Lower lobe of right lung (tissue), 2 donors: ENCODE data around the gene ACTG2. TPM values are rescaled to one million over a fixed set of nuclear protein-coding genes. Genes with fewer than 3 reads are reported as not detected.

Experiments
- ATAC-seq, 2 donors: fragments of 200-7000 bp; cut with Tn5 transposase; one replicate each; pipeline ENCODE4 v1.9.1; 2020 to 2022; ENCODE audit warnings: mild to moderate bottlenecking in 2 of 2, moderate library complexity in 2 of 2
- DNase-seq: peaks from one replicate; pipeline ENCODE4 v3.0.0-alpha.2; 2020
- H3K27ac ChIP-seq: fragments of 200-600 bp; one replicate; pipeline ENCODE4 v1.8.0; 2022
- H3K27me3 ChIP-seq: fragments of 200-600 bp; one replicate; pipeline ENCODE4 v1.8.0; 2022; ENCODE audit warnings: low read depth
- H3K36me3 ChIP-seq: fragments of 200-600 bp; one replicate; pipeline ENCODE4 v1.8.0; 2022; ENCODE audit warnings: mild to moderate bottlenecking
- H3K4me1 ChIP-seq: fragments of 200-600 bp; one replicate; pipeline ENCODE4 v1.8.0; 2022
- H3K4me3 ChIP-seq: fragments of 200-600 bp; one replicate; pipeline ENCODE4 v1.8.0; 2022; ENCODE audit warnings: mild to moderate bottlenecking
- H3K9me3 ChIP-seq: fragments of 200-600 bp; one replicate; pipeline ENCODE4 v1.8.0; 2022
- intact Hi-C: fragments of 100-400 bp; cut with DNase I; formaldehyde crosslinking; loops from one replicate; pipeline ENCODE4 v1.11.0; 2022
- total RNA-seq: library from RNA; stranded (reverse); fragmentation: NEBNext Ultra II Directional; extraction: Animal tissue kit (Norgen Biotek cat#: 25700); gene quantifications from one replicate; pipeline ENCODE4 v1.2.1, GENCODE V29; 2021
- TF ChIP-seq, protein P1 (sequence below): fragments of 200-600 bp; IDR thresholded peaks from one replicate; pipeline ENCODE4 v1.8.0; 2022; ENCODE audit warnings: antibody characterized with exemption, mild to moderate bottlenecking
- donor health status: DM: no; HTN: yes; CAD: no; lungs with severe emphysema.

The ACTG2 gene
- total RNA-seq, 1 donor from 2014 or later = 22.2 TPM

DNA sequence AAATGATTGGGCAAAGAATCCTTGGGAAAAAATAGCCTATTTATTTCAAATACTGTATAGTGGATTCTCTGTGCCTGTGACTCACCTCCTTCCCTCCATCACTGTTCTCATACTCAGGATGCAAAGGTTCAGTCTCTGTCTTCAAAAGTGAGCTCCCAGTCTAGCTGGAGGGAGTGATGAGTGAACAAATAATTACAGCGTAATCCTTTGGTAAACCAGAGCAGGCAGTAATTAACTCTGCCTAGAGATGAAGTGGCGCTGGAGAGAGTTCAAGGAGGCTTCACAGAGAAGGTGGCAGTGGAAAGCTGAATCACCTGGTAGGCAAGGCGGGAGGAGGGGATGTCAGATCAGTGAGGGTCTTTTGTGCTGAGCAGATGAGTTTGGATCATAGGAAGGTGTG, 40.4 kb downstream of the ACTG2 start:
- no peak overlapping the region for H3K4me3 ChIP-seq
- no peak overlapping the region for H3K27ac ChIP-seq
- H3K9me3 ChIP-seq = no peaks in the 10 kb centered on the region
- TF ChIP-seq, protein P1, sequence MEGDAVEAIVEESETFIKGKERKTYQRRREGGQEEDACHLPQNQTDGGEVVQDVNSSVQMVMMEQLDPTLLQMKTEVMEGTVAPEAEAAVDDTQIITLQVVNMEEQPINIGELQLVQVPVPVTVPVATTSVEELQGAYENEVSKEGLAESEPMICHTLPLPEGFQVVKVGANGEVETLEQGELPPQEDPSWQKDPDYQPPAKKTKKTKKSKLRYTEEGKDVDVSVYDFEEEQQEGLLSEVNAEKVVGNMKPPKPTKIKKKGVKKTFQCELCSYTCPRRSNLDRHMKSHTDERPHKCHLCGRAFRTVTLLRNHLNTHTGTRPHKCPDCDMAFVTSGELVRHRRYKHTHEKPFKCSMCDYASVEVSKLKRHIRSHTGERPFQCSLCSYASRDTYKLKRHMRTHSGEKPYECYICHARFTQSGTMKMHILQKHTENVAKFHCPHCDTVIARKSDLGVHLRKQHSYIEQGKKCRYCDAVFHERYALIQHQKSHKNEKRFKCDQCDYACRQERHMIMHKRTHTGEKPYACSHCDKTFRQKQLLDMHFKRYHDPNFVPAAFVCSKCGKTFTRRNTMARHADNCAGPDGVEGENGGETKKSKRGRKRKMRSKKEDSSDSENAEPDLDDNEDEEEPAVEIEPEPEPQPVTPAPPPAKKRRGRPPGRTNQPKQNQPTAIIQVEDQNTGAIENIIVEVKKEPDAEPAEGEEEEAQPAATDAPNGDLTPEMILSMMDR = no peak
- no peak for DNase-seq
- no peaks in the 10 kb centered on the region for H3K27me3 ChIP-seq
- H3K4me1 ChIP-seq = peaks cover 35% of the 10 kb centered on the region
- intact Hi-C loops = no loop called here
- ATAC-seq = peak; percentile 41 to 48
- H3K36me3 ChIP-seq = peaks cover 39% of the 10 kb centered on the region

DNA sequence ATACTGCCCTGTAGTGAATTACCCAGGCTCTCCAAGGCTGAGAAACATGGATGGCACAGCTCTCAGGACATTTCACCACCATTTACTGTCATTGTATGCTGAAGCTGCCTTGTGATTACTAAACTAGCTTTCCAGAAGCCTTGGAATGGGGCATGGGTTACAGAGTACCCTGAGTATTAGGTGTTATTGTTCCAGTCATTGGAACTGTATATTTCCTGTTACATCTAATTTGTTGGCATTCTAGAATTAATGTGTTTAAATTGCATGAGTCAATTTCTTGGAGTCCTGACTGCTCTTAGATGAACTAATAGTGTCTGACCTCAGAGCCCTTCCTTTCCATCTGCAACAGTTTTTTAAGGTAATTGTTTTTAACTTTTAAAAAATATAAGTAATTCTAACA, 42.8 kb downstream of the ACTG2 start:
- Histone ChIP-seq H3K36me3 (peaks cover 46% of the 10 kb centered on the region), H3K27ac (no peak overlapping the region), H3K4me3 (no peak overlapping the region), H3K9me3 (no peaks in the 10 kb centered on the region), H3K27me3 (no peaks in the 10 kb centered on the region), H3K4me1 (peaks cover 20% of the 10 kb centered on the region)
- intact Hi-C loops = no loop called here
- TF ChIP-seq, protein P1 = no peak
- DNase-seq = no peak
- ATAC-seq = no peak

DNA sequence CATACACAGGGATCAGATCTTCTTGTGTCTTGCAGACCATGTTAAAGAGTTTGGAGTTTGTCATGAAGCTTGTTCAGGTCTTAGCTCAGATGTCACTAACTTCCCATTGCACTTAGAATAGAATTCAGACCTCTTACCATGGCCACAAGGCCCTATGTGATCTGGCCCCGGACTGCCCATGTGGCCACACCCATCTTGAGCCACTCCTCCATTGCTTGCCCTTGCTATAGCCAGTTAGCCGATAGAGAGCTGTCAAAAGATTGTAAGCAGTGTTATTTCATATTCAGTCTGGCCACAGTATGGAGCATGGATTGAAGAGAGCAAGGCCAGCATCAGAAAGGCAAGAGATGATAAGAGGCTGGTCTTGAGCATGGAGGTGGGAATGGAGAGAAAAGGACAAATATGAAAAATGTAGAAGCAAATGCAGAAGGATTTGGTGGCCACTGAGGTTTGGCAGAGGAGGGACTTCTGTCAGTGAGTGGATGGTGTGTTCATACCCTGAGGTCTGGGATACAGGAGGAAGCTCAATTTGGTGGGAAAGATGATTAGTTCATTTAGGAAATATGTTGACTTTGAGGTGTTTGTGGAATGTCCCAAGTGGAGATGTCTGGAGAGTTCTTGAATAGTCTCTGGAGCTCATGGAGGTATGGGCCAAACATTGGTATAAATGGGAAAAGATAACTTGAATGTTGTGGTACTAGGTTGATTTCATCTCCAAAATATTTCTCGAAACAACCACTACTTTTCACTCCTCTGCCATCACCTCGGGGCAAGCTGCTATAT, 44.5 kb downstream of the ACTG2 start:
- Histone ChIP-seq H3K9me3 (no peaks in the 10 kb centered on the region), H3K4me1 (peaks cover 10% of the 10 kb centered on the region), H3K27ac (no peak overlapping the region), H3K27me3 (no peaks in the 10 kb centered on the region), H3K4me3 (no peak overlapping the region), H3K36me3 (peaks cover 51% of the 10 kb centered on the region)
- no peak for DNase-seq
- ATAC-seq = peak in 1 of 2 donors; percentile 6
- intact Hi-C loops = no loop called here
- TF ChIP-seq, protein P1 = no peak

DNA sequence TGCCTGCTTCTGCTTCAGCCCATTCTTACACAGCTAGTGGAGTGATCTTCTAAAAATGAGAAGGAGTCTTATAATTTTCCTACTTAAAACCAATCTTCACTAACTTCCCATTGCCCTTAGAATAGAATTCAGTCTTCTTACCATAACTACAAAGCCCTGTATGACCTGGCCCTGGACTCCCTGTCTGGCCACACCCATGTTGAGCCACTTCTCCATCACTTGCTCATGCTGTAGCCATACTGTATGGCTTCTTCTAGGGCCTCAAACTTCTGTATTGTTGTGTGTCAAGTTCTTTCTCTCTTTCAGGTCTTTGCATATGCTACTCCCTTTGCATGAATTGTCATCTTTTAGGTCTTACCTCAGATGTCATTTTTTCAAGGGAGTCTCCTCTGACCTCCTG, 45.1 kb downstream of the ACTG2 start:
- DNase-seq (no peak), ATAC-seq (no peak)
- no peaks in the 10 kb centered on the region for H3K27me3 ChIP-seq
- H3K9me3 ChIP-seq = no peaks in the 10 kb centered on the region
- peaks cover 9% of the 10 kb centered on the region for H3K4me1 ChIP-seq
- peaks cover 45% of the 10 kb centered on the region for H3K36me3 ChIP-seq
- intact Hi-C loops = no loop called here
- no peak overlapping the region for H3K4me3 ChIP-seq
- H3K27ac ChIP-seq = no peak overlapping the region
- TF ChIP-seq, protein P1 = no peak

DNA sequence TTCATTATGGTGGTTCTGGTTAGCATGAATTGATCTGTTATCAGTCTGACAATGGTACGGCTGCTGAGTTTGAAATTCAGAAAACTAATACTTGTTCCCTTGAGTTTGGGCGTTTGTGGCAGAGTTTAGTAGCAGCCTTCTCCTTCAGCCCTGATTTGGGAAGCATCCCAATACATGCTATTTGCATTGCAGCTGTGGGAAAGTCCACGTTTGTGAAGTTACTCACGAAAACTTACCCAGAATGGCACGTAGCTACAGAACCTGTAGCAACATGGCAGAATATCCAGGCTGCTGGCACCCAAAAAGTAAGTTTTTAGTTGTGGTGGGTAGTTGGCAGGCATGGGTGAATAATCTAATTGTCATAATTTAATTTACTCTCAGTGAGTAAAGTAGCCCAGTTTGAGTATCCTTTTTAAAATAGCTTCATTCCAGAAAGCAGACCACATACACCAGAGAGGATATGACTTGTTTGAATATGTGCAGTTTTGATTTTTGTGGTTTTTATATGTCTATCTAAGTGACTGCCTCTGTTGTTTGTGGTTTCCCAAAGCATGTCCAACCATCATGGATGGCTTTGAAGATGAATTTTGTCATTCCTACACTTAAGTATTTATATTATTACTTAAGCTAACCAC, 46.0 kb downstream of the ACTG2 start:
- H3K4me3 ChIP-seq = no peak overlapping the region
- no peaks in the 10 kb centered on the region for H3K27me3 ChIP-seq
- no peak overlapping the region for H3K27ac ChIP-seq
- peaks cover 48% of the 10 kb centered on the region for H3K36me3 ChIP-seq
- TF ChIP-seq, protein P1 = no peak
- no peaks in the 10 kb centered on the region for H3K9me3 ChIP-seq
- no peak for ATAC-seq
- intact Hi-C loops = no loop called here
- H3K4me1 ChIP-seq = peaks cover 9% of the 10 kb centered on the region
- no peak for DNase-seq
